Stimulated activated CD4-positive, alpha-beta T cell treated with anti-CD3 and anti-CD28 coated beads, Interleukin-2, amount 100 ng/mL, for 4 hours (primary cell): Measurements from ENCODE around the gene TNFRSF4.

Experiments
- DNase-seq: peaks from one replicate; pipeline ENCODE4 v3.0.0-alpha.2; 2020; ENCODE audit warnings: low read depth

The TNFRSF4 gene

GRCh38 chr1:1169429-1170214, 44.3 kb downstream of the TNFRSF4 start:
- no peak for DNase-seq

- DNase-seq, result no peak
Measured at GRCh38 chr1:1168451-1169411, 45.2 kb downstream of the TNFRSF4 start.

- no peak for DNase-seq
Measured at GRCh38 chr1:1167841-1168450, 46.0 kb downstream of the TNFRSF4 start.

- no peak for DNase-seq
Measured at GRCh38 chr1:1167398-1167821, 46.5 kb downstream of the TNFRSF4 start.

GRCh38 chr1:1166642-1167397, 47.1 kb downstream of the TNFRSF4 start:
- no peak for DNase-seq

- DNase-seq, result no peak
Measured at GRCh38 chr1:1165900-1166421, 48.0 kb downstream of the TNFRSF4 start.

GRCh38 chr1:1165485-1165884, 48.5 kb downstream of the TNFRSF4 start:
- no peak for DNase-seq

- DNase-seq, result no peak
Measured at GRCh38 chr1:1164701-1165451, 49.1 kb downstream of the TNFRSF4 start.

GRCh38 chr1:1164361-1164700, 49.6 kb downstream of the TNFRSF4 start:
- no peak for DNase-seq

GRCh38 chr1:1163538-1164070, 50.3 kb downstream of the TNFRSF4 start:
- no peak for DNase-seq

- DNase-seq, result no peak
Measured at GRCh38 chr1:1162597-1163537, 51.1 kb downstream of the TNFRSF4 start.

- no peak for DNase-seq
Measured at GRCh38 chr1:1161683-1162079, 52.3 kb downstream of the TNFRSF4 start.
